Stimulated activated CD8-positive, alpha-beta memory T cell treated with anti-CD3 and anti-CD28 coated beads, Interleukin-7, amount 100 ng/mL, for 48 hours (primary cell): ENCODE measurements around the gene MED13L.

ENCODE experiments used
- DNase-seq, 2 donors: peaks; one replicate each; pipeline ENCODE4 v3.0.0-alpha.2; 2020; ENCODE audit warnings: low read depth in 1 of 2; ENCODE audit errors: extremely low read depth in 1 of 2

Gene MED13L

DNA sequence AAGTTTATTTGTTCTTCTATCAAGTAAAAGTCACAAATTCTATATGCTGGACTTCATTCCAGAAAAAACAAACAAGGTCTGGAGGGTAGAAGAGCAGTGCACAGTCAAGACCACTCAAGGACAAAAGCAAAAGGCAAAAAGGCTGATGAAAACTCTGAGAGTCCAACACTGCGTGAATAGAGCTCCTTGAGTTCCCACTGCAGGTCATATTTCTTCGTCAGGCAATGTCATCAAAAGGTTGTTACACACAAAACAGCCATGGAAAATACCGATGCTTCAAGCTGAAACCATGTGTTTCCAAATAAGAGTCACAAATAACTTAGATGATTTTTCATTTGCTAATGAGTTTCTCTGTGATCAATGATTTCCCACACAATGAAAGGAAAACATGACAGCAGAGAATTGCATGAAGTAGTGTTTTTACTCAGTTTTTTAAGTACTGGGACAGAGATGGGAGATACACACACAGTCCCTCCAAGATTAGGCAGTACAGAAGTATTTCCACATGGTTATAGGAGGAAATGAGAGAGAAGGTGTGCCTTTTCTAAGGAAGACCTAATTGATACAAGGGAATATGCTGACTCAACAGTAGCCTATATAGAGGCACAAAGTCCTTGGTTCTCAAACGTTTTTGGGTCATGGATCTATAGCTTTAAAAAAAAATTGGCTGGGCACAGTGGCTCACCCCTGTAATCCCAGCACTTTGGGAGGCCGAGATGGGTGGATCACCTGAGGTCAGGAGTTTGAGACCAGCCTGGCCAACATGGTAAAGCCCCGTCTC, 177.7 kb downstream of the MED13L start:
- DNase-seq, result no peak

GRCh38 chr12:116096874-116097273, 180.6 kb downstream of the MED13L start:
- DNase-seq, result no peak

GRCh38 chr12:116094475-116094874, 183.0 kb downstream of the MED13L start:
- DNase-seq, result no peak

GRCh38 chr12:116093915-116094314, 183.6 kb downstream of the MED13L start:
- DNase-seq, result no peak

- no peak for DNase-seq
These were observed 184.7 kb downstream of the MED13L start for GRCh38 chr12:116092776-116093175.

DNA sequence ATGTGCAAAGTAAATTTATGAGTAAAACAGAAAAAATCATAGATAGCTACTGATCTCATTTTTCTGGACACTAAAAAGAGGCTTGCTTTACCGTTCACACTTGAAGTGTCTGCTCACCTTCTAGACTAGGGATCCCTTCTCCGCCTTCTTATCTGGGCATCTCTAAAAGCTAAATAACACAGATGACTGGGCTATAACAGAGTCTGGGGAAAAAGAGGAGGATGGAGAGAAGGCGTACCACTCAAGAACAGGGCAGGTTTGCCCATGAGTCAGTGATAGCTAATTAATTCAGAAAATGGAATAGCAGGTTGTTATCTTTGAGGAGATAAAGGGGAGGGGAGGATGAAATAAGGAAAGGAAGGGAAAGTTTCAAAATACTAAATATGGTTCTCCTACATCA, 185.3 kb downstream of the MED13L start:
- DNase-seq, result no peak

- DNase-seq, result no peak
These were observed 185.9 kb downstream of the MED13L start for GRCh38 chr12:116091579-116091978.

DNA sequence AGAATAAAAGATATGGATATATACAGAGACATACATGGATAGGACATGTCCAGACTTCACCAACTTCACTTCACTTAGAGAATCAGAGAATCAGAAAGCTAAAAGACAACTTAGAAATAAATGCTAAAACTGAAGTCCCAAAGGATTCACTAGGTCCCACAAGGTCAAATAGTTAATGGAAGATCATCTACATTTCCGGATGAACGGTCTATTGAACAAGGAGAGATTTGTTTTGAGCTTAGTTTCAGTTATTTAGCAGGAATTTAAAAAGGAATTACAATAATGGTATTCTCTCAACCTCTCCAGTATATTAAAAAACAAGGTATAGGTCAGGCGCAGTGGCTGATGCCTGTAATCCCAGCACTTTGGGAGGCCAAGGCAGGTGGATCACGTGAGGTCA, 187.0 kb downstream of the MED13L start:
- DNase-seq, result no peak

DNA sequence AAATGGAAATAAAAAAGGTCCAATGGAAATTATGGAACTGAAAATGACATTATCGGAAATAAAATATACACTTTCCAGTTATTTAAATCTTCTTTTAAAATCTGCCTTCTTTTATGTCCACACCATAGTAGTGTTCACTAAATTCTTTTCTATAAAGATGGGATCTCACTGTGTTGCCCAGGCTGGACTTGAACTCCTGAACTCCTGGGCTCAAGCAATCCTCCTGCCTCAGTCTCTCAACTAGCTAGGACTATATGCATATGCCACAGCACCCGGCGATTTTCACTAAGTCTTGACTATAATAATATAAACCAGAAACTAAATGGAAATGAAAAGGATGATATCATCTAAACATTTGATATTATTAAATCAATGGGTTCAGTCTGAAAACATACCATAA, 188.4 kb downstream of the MED13L start:
- DNase-seq, result no peak

GRCh38 chr12:116087962-116088361, 189.5 kb downstream of the MED13L start:
- no peak for DNase-seq

DNA sequence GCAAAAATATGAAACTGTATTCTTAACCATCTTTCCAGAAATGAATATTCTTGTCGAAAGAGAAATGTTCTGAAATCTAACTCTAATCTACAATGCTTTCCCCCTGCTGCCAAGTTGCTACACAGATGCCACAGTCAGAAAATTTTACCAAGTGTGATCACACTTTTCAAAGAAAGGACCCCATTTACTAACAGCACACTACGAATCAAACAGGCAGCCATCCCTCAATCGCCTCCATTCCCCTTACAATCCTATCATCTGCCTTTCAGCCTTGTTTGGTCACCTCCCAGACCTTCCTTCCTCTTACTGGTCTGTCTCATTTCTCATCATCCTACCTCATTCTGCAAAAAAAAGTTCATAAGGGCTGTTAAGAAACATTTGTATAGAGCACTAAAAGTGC, 190.1 kb downstream of the MED13L start:
- DNase-seq, result no peak

DNA sequence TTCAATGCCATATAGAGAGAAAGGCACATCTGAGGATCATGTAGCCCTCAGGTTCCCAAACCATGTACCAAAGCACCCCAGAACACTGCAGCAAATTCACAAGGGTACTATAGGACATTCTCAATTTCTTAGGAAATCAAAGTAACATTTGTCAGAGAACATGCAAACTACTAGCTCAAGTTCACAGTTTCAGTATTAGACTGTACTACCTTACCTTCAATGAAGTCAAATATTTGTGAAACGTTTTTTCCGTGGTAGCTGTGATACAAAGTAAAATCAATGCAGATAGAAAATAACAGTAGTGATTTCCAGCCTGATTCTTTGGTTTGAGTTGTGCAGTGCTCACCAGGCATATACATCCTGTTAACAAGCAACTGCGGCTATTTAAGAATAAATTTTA, 197.1 kb downstream of the MED13L start:
- no peak for DNase-seq

- no peak for DNase-seq
These were observed 199.1 kb downstream of the MED13L start for GRCh38 chr12:116078396-116078795.

DNA sequence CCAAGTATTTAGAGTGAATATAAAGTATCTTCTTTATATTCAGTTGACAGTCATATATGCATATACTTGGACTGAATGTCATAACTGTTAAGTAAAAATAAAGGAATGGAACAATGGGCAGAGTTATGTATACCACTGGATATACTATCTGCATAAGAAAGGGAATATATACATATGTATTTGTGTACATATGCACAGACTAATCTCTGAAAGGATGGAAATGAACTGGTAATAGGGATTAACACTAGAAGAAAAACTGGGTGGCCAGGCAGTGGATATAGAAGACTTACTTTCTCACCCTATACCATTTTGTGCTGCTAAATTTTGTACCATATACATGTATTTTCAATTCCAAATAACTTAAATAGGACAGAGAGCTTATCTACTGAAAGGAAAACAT, 200.1 kb downstream of the MED13L start:
- no peak for DNase-seq

- no peak for DNase-seq
These were observed 201.1 kb downstream of the MED13L start for GRCh38 chr12:116076399-116076798.

DNA sequence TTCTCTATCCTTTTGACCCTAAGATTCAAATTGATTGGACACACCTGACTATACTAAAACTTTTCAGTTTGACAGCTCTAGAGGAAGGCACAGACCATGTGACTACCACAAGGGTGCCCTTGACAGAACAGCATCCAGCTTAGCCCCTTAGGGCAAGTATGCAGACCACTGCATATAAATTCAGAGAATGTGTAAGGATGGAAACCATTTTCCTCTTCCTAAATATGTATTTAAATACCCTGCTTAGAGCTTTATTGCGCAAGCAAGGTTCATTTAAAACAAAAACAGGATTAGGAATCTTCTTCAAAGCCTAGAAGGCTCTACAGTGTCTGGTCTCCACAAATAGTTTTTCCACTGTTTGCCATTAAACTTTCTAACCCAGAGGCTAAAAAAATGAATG, 202.8 kb downstream of the MED13L start:
- DNase-seq, result no peak

DNA sequence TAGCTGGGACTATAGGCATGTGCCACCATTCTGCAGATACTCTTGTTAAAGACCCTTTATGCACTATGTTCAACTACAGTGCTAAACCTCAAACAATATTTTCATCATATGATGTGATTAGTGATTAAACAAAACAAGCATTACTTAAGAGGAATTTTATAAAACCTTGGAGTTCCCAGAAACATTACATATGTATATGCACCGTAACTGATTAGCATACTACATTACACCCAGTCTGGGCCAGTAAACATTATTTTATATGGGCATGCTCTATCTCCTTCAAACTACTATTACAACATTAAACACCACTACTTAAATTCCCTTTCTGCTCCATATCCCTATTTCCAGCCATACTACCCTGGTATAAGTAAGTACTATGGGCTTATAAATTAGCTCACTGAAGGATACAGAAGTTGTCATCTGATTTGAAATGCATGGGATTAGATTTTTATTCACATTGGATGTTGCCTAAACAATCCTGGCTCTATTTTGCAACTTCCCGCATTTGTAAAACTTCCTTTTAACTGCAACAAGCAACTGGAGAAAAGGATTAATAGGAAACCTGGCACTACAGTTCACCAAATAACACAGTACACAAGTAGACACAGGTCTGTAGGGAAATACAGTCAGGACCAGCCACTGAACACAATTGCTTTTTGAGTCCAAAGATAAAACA, 205.8 kb downstream of the MED13L start:
- no peak for DNase-seq

DNA sequence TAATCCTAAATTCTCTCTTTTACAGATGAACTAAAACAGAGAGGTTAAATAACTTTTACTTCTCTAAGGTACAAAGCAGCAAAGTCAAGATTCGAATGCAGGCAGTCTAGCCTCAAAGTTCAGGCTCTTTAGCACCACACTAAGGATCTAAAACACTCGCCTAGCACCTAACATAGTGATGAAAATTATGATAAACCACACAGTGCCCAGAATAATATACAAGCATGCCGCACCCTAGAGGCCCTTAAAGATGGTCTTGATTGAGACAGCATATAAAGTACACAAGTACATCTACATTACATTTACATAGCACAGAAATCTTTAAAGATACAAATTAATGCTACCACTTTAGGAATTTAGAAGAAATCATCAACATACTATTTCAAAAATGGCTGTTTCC, 207.0 kb downstream of the MED13L start:
- no peak for DNase-seq

DNA sequence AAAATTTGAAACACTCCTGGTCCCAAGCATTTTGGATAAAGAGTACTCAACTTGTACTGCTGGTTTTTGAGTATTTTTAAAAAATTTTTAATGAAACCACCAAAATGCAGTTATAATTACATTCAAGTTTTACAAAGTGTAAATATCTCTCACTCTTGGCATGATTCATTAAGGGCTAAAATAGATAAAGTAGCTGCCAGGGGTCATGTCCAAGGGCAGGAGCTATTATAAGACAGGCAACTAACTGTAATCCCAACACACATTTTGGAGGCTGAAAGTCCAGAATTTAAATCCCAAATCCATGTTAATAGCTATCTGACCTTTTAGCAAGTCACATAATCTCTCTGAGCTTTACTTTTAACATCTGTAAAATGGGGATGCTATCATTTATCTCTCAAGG, 207.6 kb downstream of the MED13L start:
- DNase-seq, result no peak

DNA sequence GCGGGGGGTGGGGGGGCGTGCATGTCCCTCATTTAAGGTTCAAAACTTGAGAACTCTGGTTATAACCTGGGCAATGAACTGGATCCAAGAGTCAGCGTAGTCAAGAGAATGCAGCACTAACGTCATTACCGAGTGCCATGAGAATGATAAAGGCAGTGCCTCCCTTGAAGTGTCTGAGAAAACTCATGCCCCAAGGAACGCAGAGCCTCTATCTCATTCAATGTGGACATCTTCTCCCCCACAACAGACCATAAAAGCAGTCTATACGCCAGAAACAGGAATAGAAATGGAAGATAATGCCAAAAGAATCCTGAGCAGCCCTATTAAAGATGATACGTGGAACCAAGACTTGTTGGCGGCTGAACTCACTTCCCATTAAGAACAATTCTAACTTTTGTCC, 208.6 kb downstream of the MED13L start:
- no peak for DNase-seq

GRCh38 chr12:116068371-116068770, 209.1 kb downstream of the MED13L start:
- no peak for DNase-seq

DNA sequence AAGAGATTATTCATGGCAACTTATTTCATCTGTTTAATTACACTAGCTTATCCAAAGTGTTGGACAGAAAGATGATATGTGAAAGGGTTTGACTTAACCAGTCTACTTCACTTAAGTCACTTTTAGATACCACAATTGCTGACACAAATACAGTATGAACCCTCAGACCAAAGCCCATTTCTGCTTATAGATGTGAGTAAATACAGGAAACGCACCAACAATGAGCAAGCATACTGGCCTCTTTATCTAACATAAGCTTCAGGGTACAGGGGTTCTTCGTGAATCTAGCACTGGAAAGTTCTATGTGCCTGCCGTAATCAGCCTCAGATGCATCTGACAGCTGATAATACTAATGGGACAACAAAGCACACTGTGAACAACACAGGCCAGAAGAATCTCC, 209.6 kb downstream of the MED13L start:
- no peak for DNase-seq
